HepG2 (cell line): ENCODE results near the gene RABL6.

Experiments used
- ZBTB20 ChIP-seq: sonication (generic); formaldehyde crosslinking; IDR thresholded peaks from 2 replicates; pipeline ENCODE4 v1.8.1; 2023; ENCODE audit warnings: missing genetic modification reagents, low read depth, mild to moderate bottlenecking, borderline replicate concordance
- ZMAT3 ChIP-seq: sonication (generic); formaldehyde crosslinking; conservative IDR thresholded peaks from 2 replicates; pipeline ENCODE4 v1.7.0; 2021; ENCODE audit warnings: missing genetic modification reagents
- ZNF274 ChIP-seq: sonication (generic); formaldehyde crosslinking; IDR thresholded peaks from 2 replicates; pipeline ENCODE4 v1.5.1; 2020; ENCODE audit warnings: mild to moderate bottlenecking, missing genetic modification reagents
- TF ChIP-seq, protein P1 (sequence below): sonication (generic); formaldehyde crosslinking; IDR thresholded peaks from 2 replicates; pipeline ENCODE4 v1.5.0; 2020; ENCODE audit warnings: mild to moderate bottlenecking, missing genetic modification reagents, moderate library complexity

DNA sequence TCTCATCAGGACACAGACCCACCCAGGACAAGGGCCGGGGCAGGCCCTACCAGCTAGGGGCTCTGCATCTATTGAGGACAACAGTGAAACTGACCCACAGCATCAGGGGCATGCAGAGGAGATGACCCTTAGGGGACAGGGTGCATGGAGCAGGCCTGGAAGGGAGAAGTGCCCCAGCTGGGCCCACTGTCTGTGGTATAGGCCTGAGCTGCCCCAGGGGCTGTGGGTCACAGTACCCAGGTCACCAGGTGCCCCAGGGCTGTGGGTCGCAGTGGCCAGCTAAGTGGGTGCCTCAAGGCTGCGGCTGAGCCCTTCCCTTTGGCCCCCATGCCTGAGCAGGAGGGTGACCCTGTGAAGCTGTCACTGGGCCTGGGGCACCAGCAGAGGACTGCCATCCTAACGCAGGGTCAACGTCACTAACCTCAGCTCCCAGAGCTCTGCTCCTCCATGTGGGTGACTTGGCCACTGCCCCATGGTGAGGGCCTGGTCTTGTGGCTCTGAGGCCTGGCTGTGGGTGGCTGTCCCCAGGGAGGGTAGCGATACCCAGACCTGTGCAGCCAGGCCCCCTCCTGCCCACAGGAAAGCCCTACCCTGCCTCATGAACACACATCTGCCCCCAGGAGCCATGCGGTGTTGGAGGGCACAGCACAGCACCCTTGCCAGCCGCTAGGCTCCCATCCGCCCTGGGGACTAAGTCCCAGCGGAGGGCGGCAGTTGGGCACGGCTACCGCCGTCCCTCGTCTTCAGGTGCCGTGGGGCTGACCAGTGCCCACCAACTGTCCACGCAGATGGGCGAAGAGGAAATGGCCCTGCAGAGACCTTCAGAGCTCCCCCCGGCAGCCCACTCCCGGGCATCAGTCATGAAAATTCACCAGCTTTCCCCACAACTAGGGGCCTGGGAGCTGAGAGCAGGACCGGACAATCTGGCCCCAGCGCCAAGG is 53.5 kb downstream of the RABL6 start:
- TF ChIP-seq ZNF274 (CRISPR knock-in tag) (no peak), ZBTB20 (CRISPR knock-in tag) (no peak), ZMAT3 (CRISPR knock-in tag) (no peak)
- TF ChIP-seq, protein P1, sequence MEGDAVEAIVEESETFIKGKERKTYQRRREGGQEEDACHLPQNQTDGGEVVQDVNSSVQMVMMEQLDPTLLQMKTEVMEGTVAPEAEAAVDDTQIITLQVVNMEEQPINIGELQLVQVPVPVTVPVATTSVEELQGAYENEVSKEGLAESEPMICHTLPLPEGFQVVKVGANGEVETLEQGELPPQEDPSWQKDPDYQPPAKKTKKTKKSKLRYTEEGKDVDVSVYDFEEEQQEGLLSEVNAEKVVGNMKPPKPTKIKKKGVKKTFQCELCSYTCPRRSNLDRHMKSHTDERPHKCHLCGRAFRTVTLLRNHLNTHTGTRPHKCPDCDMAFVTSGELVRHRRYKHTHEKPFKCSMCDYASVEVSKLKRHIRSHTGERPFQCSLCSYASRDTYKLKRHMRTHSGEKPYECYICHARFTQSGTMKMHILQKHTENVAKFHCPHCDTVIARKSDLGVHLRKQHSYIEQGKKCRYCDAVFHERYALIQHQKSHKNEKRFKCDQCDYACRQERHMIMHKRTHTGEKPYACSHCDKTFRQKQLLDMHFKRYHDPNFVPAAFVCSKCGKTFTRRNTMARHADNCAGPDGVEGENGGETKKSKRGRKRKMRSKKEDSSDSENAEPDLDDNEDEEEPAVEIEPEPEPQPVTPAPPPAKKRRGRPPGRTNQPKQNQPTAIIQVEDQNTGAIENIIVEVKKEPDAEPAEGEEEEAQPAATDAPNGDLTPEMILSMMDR (CRISPR knock-in tag), result no peak
